Activated CD4-positive, CD25-positive, alpha-beta regulatory T cell (primary cell): ENCODE measurements around the gene ANO7.

ENCODE experiments used
- DNase-seq, 4 experiments: peaks; one replicate each; lab custom pipeline; 2025; lab: John Stamatoyannopoulos, UW

ANO7 gene

DNA sequence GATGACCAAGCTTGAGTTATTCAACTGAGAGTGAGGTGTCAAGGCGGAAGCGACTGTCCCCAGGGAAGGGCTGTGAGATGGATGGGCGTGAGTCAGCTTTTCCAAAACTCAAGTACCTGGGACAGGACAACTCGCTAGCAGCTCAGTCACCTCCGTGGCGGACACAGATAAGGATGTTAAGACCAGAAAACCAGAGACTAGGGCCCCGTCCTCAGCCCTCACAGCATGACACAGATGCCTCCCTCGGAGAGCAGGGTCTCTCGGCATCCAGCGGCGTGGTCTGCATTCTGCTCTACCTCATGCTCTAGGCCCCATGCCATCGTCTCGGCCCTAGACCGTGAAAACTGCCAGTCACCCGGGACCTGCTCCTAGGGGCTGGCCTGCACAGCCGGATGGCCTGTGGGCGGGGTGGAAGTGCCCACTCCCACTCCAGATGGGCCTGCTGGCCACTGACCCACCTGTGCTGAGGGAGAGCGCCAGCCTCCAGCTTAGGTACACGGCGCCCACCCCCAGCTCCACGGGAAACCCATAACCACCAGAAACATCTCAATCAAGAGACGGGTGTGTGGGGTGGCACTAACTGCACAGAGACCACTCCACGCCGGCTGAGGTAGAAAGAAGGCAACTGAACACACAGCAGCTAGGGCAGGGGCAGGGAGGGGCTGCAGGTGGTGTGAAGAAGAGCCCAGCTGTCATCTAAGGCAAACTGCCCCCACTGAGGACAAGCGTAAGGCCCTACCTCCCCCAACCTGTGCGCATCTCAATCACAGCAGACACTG lies 39.8 kb downstream of the ANO7 start:
- DNase-seq, result no peak

DNA sequence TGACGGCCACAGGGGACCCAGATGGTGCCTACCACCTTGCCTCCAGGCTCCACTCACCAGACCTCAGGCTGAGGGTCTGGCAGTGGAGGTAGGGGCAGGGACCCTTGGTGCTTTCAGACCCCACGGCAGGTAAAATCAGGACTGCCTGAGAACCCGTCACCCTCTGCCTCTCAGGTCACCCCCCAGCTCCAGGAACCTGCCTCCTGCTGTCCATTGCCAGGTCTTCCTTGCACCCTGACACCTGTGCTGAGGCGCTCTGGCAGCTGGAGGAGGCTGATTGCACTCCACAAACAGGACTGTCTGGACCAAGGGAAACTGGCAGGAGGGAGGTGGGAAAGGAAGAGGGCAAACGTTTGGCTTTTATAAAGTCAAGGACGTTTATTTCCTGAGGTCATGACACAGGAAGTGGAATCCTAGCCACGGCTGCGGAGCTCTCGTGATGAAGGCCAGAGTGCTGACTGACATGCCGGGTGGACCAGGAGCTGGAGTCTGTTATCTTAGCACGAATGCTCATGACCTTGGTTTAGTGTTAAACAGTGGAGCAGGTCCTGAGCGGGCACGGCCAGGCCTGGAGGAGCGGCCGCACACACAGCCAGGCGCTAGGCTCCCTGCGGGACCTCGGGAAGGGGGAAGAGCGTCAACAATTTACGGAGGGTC lies 40.5 kb downstream of the ANO7 start:
- DNase-seq, result no peak

DNA sequence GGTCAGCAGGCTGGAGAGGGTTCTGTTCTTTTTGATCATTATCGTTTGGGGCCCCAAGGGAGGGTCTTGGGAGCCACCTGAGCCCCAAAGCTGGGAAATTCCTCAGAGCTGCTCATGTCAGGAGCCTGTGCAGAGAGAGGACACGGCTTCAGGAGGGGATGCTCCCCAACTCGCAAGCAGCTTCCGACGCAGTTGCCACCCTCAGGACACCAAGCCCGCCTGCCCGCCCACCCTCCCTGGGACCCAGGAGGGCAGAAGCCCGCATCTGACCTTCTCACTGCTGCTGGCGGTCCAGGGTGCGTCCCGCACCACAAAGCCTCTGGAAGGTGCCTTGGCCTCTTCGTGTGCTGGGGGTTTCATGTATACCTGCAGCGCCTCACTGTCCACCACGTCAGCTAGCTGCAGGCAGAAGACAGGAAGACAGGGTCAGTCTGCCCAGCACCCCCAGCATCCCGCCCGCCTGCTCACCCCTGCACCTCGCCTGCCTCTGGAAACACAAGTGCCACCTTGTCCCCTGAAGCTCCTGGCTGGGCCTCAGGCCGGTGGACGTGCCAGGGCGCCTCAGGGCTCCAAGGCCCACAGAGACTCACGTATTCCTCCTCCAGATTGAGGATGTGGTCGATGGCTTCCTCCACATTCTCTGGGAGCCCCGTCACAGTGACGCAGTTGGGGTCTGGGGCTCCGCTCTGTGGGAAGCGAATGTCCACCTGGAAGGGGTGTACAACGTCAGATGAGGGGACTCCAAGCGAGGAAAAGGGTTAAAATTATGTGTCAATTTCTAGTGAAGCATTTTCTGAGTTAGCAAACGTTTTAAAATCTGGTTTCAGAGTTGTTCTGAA lies 41.3 kb downstream of the ANO7 start:
- no peak for DNase-seq

DNA sequence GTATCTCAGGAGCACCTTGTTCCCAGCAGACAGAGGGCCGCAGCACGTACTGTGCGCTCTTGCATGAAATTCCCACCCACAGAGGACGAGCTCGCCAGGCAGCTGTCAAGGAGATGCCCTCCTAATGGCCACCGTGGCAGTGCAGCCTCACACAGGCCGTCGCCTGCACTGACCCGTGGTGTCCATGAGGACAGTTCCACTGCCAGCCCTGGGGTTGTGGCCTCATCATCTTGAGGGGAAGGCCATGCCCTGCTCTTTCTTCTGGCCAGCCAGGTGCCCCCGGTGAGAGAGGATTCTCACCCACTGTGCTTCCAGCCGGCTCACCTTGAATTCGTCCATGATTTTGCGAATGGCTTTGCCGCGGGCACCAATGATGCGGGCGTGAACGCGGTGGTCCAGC lies 42.0 kb downstream of the ANO7 start:
- no peak for DNase-seq

DNA sequence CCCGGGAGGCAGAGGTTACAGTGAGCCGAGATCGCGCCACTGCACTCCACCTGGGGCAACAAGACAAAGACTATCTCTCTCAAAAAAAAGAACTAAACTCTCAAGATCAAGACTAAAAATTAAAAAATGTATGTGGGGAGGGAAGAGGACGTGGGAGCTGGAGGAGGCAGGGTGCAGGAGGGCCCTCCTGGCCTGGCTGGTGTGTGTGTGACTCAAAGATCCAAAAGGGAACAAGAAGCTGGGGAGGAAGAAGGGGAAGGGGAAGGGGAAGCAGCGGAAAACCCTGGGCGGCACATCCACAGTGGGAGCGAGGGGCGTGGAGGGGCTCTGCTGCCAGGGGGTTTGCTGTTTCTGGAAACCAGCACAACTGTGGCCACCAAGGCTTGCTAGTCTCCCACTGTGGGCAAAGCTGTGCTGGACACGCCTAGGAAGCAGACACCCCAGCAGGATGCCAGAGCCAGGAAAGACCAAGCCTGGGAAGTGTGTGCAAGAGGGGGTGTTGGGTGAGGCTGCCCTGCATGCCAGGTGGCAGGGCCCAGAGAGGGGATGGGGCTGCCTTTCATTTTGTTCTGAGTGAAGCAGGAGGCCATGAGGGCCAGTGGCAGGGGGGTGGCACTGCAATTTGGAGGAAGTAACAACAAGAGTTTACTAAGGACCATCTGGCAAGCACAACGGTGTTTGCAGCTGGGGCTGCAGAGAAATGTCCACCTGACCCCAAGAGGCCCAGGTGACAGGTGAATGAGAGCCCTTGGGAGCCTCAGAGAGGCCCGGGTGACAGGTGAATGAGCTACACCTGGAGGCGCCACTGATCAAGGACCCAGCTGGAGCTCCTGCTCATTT lies 44.5 kb downstream of the ANO7 start:
- no peak for DNase-seq

DNA sequence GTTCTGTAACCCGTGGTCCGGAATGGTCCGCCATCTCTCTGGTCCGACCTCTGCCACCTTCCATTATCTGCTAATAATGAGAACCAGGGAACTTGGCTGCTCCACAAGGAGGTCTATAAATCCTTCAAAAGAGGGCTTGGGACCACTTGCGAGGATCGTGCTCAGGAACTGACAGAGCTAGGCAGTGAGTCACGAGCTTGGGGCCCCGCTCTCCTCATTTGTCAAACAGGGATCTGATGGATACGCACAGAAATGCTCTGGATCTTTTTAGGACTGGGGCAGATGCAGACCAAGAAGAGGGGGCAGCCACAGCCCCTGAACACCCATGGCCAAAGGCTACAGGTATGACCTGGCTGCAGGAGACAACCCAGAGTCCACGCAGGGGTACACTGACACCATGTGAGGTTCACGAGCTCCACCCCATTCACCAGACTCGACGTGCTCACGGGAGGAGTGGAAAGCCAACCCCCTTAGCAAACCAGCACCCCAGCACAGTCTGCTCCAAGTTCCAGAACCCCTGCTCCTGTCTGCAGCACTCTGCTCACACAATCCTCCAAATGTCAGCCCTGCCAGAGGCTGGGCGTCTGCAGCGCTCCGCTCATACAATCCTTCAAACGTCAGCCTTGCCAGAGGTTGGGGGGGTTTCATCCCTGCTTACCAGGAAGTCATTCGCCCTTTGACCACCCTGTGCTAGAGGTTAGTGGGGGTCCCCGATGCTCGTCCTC lies 45.8 kb downstream of the ANO7 start:
- DNase-seq, result no peak

DNA sequence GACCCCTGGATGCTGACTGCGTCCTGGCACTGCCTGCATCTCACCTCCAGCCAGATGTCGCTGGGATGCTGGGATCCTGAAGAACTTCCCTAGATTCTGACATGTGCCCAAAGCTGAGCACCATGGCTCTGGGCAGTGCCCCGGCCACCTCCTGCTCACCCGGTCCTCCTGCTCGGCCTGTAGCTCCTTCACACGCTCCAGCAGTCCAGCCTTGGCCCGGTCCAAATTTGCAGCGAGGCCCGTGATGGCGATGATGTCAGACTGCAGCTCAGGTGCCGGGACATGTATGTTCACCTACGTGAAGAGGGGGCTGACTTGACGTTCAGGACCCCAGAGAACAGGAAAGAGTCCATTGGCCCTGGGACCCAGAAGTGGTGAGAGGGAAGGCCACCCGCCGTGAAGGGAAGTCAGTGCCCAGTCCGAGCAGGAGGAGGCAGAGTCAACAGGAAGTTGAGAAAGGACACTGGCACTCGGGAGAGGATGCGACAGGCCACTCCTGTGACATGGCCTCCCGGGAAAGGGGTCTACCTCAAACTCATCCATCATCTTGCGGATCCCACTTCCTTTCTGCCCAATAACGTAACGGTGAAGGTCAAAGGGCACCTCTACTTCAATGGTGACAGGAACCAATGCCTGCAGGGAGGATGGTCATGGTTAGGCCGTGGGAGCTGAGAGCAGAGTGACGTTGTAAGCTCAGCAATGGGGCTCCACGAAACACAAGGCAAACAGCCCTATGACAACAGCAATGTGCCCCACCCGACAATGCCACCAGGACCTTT lies 46.7 kb downstream of the ANO7 start:
- DNase-seq, result no peak

DNA sequence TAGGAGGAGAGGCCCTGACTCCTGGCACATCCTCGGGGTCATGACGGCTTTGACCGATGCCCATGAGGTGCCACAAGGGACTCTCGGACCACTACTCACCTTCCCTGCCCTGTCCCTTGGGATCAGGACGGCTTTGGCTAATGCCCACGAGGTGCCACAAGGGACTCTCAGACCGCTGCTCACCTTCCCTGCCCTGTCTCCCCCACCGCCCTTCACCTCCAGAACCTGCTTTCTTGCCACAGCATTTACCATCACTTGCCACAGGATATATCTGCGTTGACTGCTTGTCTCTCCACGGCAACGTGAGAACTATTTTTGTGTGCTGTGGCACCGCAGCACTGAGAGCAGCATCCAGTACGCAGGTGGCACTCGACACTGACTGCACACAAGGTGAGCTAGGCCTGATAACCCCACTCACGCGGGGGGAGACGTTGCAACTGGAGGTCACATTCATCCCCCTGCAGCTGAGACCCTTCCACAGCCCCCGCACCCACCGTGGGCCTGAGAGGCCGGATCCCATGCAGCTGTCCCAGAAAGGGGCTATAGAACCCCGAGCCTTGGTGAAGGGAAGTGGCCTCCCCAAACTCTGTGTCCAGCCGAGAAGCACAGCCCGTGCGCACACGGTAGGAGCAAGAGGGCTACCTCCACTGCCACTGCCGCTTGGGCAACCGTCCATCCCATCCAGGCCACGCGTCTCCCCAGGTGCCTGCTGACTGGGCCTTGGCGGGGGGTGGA lies 47.5 kb downstream of the ANO7 start:
- no peak for DNase-seq

DNA sequence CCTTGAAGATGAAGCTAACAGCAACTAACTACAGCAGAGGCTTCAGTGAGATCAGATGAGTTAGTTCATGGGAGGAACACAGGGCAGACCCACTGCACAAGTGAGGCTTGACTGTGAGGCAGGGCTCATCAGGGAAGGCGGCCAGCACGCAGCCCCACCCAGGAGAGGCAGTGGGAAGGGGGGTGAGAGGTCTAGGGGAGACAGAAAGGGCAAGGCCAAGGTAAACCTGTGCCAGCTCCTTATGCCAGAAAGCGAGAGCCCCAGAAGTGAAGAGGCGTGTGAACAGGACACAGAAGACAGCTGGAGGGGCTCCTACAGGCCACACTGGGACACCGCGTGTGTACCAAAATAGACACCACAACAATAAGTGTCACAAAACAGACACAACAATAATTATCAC lies 48.6 kb downstream of the ANO7 start:
- DNase-seq, result no peak

DNA sequence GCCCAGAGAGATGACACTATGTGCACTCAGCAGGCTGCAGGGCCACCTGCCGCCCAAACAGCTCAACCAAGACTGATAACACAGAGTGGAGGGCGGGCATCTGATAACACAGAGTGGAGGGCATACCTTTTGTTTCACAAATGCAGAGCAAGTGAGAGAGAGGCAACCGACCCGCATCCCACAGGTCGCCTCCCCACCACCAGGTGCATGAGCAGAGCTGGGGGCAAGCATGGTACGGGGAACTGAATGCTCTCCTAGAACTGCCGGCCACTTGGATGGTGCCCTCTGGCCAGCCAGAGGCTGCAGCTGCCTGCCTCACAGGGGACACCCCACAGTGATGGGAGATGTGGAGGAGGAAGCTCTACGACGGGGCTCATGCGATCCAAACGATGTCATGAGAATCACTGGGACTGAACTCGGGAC lies 49.5 kb downstream of the ANO7 start:
- no peak for DNase-seq

DNA sequence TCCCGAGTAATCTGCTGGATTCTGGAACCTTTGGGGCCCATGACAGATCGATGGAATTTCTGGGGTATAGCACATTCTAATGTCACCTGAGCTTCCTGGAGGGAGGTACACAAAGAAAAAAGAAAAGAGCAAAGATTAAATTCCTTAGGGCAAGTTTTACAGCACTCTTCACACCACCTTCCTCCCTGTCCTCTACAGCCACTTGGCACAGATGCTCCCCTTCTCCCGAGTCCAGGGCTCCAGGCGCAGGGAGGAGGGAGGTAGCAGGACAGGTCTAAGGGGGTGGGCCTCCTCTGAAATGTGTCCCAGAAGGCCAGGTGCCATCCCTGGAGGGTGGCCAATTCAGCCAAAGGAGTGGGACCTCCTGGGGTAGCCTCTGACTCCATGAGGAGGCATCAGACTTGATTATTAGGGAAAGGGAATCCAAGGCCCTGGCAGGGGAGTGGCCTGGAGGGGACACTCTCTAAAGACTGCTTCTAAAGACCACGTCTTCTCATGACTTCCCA lies 50.3 kb downstream of the ANO7 start:
- DNase-seq, result no peak

DNA sequence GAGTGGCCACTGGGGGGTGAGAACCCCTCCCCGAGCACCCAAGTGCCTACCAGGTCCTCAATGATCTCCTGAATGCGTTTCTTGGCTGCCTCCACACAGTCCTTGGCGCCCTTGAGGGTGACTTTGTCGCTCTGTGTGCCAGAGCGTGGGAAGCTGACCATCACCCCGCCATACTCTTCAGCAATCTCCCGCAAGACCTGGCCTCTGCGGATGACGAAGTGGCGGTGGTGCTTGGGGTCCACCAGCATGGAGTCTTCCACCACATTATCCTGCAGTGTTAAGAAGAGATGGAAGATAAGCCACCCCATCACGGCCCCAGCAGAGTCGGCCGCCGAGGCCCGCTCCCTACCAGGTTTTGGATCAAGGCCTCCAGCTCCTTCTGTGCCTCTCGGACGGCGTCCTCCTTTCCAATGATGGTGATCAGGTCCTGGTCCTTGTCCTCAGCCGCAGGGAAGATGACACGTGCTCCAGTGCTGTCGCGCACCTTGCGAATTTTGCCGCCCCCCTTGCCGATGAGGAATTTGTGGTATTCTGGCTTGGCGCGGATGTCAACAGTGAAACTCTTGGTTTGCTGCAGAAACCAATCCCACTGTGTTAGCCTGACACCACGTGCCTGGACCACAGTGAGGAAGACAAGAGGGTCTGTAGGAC lies 51.2 kb downstream of the ANO7 start:
- no peak for DNase-seq

DNA sequence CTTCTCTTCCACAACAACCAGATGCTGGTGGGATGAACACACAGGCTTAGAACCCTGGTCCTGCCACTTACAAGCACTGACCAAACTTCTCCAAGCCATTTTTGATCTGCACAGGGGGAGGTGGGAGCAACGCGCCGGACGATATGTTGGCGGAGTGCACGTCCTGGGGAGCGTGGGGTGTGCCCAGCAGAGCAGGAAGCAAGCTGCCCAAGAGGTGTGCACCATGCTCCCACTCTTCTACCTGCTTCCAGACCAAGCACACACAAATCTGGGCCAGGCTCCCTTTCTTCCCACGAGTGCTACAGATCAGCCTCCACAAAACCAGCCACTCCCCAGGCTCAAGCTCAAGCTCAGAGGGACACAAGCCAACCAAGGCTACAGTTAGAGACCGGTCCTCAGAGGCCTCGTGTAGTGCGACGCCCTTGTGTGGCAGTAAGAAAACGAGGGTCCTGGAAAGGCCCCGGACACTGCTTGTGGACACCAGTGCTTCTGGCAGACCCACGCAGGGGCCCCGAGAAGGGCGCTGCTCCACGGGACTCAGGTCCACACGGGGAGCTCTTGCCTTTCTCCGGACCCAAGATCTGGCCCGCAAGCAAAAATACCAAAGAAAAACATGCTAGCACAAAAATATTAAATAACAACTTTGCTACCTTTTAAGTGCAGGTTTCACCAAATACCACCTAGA lies 52.0 kb downstream of the ANO7 start:
- DNase-seq, result no peak

DNA sequence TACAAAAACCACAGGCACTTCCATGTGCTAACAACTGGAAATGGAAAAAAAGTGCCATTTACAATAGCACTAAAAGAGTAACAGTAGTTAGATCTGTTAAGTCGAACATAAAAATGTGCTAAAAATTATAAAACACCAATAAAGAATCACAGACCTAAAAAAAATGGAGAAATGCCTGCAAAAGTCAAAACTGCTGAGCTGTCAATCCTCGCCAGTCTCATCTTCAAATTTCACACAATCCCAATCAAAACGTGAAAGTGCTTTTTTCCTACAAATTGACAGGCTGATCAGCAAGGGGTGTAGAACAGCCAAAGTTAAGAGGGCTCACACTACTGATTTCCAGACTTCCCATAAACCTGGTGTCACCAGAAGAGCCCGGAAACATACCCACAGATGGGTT lies 53.2 kb downstream of the ANO7 start:
- DNase-seq, result no peak

DNA sequence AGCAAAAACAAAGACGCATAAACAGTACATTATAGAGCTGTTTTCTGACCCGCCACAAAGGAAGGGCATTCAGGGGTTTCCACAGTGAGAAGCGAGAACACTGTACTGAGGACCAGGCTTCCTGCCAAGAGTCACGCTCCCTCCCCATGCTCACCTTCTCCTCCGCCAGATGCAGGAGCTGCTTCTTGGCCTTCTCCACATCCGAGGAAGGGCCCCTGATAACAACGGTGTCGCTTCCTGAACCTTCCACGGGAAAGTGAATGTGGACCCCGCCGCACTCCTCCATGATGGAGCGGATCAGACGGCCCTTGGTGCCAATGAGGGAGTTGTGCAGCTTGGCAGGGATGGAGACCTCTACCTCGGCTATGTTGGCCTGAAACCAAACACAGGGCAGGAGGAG lies 53.8 kb downstream of the ANO7 start:
- no peak for DNase-seq

DNA sequence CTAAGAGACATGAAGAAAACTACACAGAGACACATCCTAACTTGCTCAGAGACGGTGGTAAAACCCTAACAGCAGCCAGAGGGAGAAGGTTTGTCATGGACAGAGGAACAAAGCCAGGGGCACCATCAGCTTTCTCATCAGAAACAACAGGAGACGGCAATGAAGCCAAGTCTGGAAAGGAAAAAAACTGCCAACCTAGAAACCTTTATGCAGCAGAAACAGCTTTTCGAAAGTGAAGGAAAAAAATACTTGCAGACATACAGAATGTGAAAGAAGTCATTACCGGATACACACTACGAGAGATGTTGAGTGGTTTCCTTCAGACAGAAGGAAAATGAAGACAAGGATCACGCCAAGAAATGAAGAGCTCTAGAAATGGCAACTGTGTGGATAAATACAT lies 55.9 kb downstream of the ANO7 start:
- DNase-seq, result no peak

DNA sequence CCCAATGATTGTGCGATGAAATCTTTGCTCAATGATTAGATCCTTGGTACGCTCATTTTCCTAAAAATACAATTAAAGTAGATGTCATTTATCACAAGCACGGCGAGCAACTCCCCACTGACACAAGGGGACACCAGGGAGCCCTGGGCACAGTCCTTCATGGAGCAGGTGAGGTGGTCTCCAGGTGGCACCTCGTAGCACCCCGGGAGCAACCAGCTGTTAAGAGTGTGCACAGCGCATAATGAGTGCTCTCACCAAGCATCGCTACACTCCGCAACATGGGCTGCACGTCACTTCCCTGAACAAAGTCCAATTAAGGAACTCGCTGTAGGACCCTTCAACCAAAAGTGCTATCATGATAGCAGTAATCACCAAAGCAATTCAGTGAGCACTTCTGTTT lies 59.8 kb downstream of the ANO7 start:
- no peak for DNase-seq

DNA sequence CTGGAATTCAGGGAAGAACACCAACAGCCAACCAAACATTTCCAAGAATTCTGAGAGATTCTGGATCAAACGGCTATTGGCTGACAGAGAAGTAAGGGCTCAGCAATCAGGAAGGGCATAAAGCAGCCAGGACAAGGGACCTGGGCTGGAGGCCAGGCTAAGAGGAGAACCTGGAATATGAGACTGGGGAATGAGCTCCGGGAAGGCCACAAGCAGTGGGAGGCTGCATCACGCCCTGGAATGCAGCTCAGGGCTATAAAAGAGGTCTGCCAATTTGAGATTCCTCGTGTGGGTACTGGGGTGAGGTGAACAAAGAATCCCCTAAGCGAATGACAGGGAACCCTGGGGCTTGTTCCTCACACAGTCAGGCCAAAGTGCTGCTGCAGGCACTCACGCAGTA lies 60.4 kb downstream of the ANO7 start:
- DNase-seq, result no peak

DNA sequence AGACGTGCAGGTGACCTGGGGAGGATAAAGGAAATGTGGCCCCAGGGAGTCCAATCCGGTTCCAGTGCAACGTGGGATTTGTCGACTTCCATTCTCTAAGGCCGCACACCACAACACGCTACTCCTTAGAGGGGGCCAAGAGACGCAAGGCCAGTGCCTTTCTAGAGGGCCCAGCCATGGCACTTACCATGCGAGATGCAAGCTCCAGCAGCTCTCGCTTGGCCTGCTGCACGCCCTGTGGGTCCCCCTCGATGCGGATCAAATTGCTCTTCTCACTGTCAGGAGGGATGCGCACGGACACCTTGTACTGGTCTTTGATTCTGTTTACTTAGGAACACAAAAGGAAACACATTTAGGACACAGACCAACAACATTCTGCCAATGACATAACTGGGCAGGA lies 61.2 kb downstream of the ANO7 start:
- DNase-seq, result no peak
